ENCODE measurements around the gene ADGRL3.

DNA sequence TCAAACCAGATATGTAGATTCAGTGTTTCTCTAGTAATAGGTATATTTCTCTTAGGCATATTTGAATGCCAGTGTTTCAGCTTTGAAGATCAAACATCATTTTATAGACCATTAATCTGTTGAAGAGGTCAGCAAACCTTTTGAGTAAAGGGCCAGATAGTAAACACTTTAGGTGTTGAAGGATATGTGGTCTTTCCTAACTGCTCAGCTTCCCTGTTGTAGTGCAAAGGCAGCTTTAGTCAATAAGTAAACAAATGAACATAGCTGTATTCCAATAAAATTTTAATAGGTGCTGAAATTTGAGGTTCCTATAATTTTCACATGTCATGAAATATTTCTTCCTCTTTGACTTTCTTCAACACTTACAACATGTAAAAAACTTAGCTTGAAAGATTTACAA is 201.6 kb downstream of the ADGRL3 start:
- TF ChIP-seq, protein P1, sequence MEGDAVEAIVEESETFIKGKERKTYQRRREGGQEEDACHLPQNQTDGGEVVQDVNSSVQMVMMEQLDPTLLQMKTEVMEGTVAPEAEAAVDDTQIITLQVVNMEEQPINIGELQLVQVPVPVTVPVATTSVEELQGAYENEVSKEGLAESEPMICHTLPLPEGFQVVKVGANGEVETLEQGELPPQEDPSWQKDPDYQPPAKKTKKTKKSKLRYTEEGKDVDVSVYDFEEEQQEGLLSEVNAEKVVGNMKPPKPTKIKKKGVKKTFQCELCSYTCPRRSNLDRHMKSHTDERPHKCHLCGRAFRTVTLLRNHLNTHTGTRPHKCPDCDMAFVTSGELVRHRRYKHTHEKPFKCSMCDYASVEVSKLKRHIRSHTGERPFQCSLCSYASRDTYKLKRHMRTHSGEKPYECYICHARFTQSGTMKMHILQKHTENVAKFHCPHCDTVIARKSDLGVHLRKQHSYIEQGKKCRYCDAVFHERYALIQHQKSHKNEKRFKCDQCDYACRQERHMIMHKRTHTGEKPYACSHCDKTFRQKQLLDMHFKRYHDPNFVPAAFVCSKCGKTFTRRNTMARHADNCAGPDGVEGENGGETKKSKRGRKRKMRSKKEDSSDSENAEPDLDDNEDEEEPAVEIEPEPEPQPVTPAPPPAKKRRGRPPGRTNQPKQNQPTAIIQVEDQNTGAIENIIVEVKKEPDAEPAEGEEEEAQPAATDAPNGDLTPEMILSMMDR (IDR thresholded peaks at IDR 0.05): no peak
- no peak for TF ChIP-seq EZH2 (IDR thresholded peaks at IDR 0.05; ENCODE audit: borderline replicate concordance, insufficient read depth, low read depth, low read length, poor library complexity, severe bottlenecking)

All from B cell (primary cell).